Embryonic facial prominence (tissue), 1 donor: ENCODE measurements around the gene MRPL20.
"Not testable (repeated sequence)": the region's sequence is repeated elsewhere in the genome, so short reads cannot be mapped to it uniquely, and the experiment has no call there.

Source experiments
- DNase-seq: peaks from one replicate; pipeline ENCODE4 v3.0.0-alpha.2; 2016; ENCODE audit errors: extremely low spot score

The MRPL20 gene

DNA sequence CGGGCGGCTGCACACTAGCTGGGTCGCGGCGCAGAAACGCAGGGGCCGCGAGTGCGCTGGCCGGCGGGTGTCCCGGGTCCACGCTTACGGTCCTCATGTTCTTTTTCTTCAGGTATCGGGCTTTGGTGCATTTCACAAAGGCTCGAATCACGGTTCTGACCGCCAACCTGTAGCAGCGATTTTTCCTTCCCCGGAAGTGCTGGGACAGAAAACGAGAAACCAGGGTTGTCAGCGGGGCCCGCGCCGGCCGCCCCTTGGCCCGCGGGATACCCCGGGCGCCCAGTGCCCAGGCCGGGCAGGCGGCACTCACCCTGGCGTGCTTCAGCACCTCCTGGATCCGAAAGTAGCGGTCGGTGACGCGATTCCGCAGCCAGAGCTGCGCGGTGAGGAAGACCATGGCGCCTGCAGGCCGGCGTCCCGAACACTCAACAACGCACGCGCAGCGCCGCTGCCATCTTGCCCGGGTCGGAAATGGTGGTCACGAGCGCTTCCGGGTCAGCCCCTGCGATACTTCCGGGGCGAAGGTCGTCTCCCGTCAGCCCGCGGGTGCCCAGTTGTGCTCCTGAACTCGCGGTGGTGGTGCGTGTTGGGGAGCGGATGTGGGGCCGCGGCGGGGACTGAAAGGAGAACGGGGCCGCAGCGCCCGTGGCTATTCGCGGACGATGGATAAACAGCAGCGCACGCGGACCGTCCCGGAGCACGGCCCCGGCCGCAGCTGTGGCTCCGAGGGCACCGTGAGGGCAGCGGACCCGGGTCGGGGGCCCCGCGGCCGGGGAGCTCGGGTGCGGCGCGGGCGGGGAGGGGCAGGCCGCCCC, at the start of gene MRPL20:
MRPL20 (minus strand) TSS at position 473 of the 815 bp plus-strand sequence; CDS start at position 397, 76 bp downstream.
- peak; percentile 80 for DNase-seq

DNA sequence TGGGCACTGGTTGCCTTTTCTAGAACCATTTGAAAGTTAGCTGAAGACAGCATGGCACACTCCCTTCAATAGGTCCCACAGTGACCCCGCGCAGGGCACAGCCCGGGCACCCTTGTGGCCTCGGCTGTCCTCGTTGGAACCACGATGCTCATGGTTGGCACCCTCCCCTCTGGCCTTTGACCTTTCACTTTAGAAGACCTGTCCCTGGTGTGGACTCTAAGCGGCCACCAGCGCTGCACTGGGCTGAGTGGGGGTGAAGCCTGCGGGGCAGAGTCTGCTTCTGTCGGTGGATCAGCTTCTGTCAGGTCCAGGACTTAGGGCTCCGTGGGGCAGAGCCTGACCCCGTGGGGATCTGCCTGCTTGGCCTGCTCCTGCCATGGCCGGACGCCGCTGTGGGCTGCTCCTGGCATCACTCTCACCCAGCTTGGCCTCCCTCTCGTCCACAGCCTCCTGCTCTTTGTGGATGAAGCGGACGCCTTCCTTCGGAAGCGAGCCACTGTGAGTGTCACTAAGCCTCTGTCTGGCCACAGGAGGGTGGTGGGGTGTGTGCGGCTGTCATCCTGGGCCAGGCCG, 49.7 kb upstream of the MRPL20 start:
- DNase-seq: not testable (repeated sequence)

DNA sequence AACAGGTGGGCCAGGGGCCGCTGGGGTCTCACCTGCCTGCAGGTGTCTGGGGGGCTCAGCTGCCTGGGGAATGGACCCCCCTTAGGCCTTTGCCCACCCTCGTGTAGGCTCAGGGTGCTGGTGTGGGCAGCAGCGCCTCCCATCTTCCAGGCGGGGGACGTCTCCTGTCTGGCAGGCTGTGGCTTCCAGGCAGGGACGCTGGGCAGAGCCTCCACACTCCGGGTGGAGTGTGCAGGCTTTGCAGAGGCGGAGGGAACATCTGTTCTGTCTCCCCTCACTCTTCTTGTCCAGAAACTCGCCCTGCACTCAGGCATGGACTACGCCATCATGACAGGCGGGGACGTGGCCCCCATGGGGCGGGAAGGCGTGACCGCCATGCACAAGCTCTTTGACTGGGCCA, 48.8 kb upstream of the MRPL20 start:
- DNase-seq: not testable (repeated sequence)

DNA sequence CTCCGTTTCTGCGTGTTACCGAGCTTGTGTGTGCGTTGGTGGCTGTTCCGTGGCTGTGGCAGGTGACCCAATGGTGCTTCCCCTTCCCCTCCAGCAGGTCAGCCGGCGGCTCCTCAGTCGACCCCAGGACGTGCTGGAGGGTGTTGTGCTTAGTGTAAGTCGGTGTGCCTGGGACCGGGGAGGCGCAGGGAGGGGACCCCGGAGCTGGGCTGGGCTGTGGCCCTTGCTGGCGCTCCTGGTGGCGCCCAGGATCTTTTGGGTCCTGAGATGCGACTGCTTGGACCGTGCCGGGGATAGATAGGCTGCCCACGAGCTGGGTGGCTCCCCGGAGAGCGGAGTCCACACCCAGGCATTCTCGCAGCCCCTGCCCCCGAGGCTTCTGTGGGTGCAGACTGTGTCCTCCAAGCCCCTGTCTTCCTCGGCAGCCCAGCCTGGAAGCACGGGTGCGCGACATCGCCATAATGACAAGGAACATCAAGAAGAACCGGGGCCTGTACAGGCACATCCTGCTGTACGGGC, 48.3 kb upstream of the MRPL20 start:
- DNase-seq: no peak

DNA sequence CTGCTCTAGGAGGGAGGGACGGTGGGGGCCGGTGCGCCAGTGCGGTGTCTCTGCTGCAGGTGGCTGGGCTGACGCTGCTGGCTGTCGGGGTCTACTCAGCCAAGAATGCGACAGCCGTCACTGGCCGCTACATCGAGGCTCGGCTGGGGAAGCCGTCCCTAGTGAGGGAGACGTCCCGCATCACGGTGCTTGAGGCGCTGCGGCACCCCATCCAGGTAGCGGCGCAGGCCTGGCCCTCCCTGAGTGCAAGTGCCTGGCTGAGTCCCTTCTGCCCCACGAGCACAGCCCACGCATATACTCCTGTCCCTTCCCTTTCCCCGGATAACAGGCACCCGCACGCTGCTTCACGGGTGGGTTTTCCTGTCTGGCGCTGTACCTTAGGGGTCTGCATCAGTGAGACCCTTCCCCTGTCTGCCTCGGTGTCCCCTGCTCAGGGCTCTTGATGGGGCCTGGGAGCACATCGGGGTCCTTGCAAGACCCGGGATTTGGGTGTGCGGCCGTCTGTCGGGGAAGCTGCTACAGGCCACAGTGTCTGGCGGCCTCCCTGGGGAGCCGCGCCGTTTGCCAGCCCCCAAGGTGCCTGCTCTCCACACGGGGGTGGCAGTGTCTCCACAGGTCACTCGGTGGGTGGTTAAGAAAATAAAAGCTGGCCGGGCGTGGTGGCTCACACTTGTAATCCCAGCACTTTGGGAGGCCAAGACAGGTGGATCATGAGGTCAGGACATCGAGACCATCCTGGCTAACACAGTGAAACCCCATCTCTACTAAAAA, 47.4 kb upstream of the MRPL20 start:
- DNase-seq: not testable (repeated sequence)

DNA sequence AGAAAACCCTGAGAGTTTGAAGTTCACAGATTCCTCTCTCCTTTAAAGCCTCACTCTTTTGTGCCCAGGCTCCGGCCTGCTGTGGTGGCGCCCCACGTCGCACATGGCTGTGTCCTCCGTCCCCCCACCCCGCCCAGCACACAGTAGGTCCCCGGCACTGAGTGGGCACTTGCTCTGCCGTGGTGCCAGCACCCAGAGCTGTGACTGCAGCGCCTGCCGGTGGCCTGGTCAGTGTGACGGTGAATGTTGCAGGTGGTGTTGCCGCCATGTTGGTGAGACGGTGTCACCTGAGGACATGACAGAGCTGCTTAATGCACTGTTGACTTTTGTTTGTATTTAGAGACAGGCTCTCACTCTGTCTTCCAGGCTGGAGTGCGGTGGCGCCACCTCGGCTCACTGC, 45.8 kb upstream of the MRPL20 start:
- DNase-seq: no peak

DNA sequence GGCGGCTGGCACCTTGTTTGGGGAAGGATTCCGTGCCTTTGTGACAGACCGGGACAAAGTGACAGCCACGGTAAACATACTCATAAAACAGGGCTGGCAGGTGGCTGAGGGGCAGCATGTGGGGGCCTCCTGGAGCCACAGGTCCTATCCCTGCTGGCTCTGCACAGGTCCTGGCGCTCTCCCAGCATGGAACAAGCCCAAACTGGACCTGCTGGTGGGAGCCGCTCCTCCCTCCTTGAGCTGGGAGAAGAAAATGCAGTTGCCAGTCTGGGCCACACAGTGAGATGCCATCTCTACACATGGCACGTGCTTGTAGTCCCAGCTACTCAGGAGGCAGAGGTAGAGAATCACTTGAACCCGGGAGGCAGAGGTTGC, 45.3 kb upstream of the MRPL20 start:
- not testable (repeated sequence) for DNase-seq

DNA sequence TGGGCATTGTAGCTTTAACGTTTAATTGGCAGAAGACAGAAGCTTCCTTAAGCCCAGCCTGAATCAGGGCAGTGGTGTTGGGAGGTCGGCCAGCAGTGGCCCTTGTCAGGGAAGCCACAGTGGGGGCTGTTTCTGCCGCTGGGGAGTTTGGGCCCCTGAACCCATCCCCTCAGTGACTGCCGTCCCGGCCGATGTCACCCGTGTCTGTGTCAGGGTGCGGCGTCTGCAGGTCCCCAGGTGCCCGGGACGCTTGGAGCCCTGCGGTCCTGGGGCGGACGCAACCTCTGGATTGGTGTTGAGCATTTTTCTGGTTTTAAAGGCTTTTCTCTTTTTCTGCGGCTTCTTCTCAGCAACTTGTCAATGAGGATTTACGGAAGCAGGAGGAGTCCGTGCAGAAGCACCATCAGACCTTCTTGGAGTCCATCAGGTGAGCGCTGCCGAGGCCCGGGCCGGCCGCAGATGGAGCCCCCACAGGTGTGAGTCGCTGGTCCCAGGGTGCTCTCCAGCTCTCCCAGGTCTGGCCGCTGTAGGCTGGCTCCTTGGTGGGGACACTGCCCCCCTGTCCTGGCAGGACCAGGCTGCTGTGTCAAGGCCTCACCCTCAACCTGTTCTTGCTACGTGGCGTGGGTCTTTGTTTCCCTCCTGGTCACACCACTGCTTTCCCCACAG, 44.7 kb upstream of the MRPL20 start:
- no peak for DNase-seq

DNA sequence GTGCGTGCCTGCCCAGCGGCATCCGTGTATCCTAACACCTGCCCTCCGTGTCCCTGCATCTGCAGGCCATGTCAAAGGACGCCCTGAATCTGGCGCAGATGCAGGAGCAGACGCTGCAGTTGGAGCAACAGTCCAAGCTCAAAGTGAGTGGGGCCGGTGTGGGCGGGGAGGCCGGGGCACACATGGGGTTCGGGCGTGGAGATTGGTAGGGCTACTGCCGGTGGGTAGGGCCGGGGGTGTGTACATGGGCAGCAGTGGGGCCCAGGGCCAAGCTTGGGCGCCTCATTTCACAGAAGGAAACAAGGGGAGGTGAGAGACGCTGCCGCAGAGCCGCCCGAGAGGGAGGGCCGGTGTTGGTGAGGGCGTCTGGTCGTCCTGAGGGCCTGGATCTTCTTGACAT, 43.5 kb upstream of the MRPL20 start:
- DNase-seq: not testable (repeated sequence)

DNA sequence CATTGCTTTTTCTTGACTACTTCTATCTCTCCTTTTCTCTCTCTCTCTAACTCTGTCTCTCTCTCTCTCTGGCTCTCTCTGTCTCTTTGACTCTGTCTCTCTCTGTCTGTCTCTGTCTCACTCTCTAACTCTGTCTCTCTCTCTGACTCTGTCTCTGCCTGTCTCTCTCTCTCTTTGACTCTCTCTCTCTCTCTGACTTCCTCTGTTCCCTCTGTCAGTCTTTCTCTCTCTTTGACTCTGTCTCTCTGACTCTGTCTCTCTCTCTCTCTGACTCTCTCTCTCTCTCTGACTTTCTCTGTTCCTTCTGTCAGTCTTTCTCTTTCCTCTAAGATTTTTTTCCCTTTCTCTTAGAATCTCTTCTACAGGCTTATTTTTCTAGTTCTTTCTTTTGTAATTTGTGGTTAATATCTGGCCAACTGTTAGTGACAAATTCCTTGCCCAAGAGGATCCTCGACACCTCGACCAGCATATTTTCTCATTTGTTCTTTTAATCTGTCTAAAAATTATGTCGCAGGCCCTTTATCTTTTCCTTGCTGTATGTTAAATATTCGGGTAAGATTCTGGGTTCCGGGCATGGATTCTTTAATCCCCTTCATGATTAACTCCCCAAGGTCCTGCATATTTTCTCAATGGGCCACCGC, 42.1 kb upstream of the MRPL20 start, which contains the start of gene ATAD3C:
ATAD3C (plus strand) TSS at position 591 of the 641 bp plus-strand sequence. CDS start 995 bp downstream, outside the sequence.
- DNase-seq: no peak

DNA sequence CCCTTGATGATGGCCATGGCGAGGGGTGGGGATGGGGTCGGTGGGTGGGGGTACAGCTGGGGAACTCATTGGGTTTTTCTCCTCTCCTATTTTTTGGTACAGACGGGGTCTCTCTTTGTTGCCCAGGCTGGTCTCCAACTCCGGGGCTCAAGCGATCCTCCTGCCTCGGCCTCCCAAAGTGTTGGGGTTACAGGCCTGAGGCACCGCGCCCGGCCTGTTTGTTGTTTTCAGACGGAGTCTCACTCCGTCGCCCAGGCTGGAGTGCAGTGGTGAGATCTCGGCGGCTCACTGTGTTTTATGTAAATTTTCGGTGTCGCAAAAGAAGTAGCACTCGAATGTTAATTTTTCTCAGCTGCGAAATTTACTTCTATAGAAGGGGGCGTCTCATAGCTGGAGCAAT, 39.5 kb upstream of the MRPL20 start:
- DNase-seq: not testable (repeated sequence)

DNA sequence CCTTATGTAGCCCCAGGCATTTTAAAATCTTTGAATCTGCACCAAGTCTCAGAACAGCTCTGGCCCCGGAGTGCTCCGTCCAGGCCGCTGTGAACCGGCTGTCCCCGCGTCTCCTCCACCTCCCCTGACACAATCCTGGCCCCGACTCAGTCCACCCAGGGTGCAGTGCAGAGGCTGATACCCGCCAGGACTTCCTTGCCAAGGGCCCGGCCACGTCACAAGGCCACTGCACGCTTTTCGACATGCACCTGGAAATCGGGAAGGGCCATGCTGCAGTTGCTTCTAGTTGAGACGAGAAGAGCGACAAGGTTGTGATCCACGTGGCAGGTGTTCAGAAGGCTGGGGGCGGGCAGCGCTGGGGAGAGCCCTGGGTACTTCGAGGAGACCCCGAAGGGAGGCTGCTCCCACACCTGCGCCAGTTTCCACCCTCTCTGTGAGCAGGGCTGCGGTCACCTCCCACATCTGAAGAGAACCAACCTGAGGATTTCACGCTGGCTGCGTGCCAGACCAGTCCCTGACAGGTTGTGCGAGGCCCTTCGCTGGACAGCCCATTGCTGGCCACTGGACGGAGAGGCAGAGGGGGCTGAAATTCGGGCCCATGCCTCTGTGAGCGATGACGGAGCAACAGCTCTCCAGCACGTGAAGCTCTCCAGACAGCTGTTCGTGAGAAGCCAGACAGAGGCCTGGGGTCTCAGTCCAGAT, 35.1 kb upstream of the MRPL20 start:
- DNase-seq: no peak

DNA sequence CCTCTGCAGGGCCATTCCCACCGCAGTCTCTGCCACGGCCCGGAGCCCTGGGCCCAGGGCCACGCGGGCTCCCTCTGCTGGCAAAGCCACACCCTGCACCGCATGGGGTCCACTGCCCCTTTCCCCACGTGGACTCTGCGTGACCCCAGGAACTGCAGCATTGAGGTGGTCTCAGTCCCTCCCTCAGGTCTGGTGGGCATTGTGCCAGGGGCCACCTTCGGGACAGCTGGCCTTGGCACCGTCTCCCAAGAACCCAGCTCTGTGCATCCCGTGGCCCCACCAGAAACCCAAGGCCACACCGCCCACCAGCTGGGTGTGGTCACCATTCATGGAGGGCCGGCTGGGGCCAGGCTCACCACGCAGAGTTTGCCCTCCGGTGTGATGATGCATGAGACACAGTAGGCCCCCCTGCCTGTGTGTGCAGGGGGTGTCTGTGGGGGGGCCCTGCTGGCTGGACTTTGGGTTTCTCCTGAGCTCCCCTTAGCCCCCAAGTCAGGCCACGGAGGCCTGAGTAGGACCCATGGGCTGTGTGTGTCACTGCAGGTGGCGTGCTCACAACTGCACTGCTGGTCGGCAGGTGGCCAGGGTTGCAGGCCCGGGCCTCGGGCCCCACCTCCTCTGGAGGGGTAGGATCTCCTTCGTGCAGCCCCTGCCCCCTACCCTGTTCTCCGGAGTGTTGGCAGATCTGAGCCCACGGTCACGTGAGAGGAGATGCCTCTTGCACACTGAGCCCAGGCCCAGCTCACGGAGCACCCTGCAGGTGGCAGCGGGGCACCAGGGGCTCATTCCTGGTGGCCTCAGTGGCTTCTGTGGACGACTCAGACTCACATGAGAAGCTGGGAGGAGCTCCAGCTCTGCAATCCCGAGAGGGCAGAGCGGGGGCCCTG, 34.2 kb upstream of the MRPL20 start:
- no peak for DNase-seq

DNA sequence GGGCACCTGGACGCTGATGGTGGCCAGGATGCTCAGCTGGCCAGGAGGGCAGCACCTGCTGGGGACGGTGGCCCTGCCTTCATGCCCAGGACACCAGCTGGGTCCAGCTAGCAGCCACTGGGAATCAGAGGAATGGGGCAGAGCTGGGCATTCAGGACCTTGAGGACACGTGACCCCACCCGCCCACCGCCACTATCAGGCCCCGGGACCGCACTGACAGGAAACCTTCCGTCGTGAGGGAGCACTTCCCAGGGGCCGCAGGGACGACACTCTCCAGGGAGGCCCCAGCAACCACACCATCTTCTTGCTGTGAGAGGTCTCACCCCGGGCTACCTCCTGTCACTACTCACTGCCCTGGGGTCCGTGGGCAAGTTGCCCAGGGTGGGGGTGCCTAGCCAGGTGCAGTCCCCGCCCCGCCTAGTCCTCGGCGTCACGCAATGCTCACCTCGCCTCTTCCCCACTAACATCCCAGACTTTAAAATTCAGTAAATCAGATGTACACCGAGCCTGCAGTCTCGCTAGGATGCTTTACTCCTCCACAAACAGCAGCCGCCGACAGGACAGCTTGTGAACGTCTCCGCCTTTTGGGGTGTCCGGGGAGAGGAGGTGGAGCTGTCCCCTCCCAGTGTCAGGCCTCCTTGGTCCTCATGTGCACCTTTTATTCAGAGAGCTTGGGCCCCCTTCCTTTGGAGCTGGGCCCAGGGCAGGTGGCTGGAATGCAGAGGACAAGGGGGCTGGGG, 33.3 kb upstream of the MRPL20 start:
- DNase-seq: no peak

DNA sequence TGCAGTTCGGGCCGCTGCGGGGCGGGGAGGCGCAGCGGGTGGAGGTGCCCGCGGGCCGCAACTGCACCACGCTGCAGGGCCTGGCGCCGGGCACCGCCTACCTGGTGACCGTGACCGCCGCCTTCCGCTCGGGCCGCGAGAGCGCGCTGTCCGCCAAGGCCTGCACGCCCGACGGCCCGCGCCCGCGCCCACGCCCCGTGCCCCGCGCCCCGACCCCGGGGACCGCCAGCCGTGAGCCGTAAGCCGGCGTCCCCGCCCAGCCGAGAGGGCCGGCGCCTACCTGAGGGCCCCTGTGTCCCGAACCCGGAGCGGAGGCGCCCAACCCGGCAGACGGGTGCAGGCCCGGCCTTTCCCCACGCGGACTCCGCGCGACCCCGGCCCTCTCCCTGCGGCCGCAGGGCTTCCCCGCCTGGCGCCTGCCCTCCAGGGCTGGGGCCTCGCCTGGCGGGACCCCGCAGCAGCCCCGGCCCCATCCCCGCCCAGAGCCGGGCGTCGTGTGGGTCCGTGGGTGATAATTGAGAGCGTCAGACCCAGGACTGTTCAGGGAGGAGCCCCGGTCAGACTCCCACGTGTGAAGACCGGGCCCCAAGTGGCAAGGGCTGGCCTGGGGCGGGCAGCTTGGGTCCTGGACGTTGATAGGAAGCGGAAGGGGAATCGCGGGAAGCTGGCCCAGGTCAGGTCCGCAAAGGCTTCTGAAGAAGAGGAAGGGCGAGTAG, 32.6 kb upstream of the MRPL20 start:
- no peak for DNase-seq

DNA sequence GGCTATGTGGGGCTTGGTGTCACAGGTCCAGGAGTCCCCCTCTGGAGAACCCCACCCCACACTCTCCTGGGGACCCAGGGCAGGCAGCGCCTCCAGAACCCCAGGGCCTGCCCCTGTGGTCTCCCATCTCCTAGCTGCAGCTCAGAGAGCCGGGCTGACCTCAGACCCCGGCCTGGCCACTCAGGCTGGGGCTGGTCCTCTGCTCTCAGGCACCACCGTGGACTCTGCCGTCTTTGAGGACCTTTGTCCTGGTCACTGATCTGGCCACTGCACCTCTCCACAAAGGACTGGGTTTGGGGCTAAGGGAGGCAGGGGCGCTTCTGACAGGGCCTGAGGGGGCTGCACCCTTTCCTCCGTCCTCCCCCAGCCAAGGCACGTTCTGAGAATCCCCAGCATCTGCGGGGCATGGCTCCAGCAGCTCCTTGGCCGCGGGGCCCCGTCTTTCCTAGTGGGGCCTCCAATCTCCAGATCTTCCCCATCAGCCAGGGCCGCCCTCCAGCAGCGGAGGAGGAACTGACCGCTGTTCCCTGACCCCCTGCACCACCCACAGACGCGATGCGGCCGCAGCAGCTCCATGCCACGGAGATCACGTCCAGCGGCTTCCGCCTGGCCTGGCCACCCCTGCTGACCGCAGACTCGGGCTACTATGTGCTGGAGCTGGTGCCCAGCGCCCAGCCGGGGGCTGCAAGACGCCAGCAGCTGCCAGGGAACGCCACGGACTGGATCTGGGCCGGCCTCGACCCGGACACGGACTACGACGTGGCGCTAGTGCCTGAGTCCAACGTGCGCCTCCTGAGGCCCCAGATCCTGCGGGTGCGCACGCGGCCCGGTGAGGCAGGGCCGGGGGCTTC, 31.7 kb upstream of the MRPL20 start:
- no peak for DNase-seq

DNA sequence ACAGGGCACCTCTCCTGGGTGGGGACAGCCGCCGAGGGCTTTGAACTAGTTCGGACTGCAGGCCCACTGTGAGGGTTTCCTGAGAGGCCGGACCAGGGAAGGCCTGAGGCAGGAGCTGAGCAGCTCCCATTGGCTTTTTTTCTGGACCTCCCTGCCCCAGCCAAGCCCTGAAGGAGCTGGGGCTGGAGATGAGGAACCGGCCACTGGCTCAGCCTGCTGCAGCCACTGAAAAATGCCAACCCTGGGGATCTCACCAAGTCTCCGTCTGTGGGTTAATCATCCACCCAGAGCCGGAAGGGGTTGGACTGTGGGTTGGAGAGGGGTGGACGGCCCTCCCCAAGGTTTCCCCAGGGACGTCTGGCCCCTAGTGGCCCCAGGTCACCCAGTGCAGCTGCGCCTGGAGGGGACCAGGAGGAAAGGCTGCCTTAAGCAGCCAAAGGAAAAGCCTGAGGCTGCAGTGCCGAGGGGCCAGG, 30.8 kb upstream of the MRPL20 start:
- DNase-seq: no peak
